Measurements from ENCODE around the gene FBXL16.
"Not testable (repeated sequence)": the region's sequence is repeated elsewhere in the genome, so short reads cannot be mapped to it uniquely, and the experiment has no call there.

The FBXL16 gene

DNA sequence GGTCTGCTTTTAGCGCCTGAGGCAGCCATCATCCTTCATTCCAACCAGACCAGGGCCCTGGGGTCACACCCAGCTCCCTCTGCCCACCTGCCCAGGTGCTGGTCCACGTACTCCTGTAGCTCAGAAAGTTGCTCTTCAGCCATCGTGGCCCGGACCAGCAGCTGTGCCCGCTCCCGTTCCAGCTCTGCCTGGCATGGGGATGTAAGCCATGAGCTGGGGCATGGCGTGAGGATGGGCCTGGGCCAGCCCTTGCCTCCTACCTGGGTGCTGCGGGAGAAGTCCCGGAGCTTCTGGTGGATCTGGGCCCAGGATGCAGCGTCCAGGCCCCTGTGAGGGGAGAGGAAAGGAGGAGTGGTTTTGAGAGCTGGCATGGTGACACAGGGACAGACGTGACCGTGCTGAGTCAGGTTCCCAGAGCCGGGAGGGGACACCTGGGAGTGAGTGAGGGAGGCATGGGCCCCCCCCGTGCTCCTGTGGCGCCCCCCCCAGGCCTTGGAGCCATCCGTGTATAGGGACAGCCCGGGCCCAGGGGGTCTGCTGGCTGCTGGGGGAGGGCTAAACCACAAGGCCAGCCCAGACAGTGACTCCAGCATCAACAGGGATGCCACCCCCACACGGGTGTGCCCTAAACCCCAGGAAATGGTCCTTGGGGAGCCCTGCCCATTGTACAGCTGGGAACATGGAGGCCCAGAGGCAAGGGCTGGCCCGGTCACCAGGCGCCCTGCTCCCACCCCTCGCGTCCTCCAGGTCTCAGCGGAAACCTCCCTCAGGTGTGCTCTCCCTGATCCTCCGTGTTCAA lies 17.4 kb upstream of the FBXL16 start:
- no peak for DNase-seq

DNA sequence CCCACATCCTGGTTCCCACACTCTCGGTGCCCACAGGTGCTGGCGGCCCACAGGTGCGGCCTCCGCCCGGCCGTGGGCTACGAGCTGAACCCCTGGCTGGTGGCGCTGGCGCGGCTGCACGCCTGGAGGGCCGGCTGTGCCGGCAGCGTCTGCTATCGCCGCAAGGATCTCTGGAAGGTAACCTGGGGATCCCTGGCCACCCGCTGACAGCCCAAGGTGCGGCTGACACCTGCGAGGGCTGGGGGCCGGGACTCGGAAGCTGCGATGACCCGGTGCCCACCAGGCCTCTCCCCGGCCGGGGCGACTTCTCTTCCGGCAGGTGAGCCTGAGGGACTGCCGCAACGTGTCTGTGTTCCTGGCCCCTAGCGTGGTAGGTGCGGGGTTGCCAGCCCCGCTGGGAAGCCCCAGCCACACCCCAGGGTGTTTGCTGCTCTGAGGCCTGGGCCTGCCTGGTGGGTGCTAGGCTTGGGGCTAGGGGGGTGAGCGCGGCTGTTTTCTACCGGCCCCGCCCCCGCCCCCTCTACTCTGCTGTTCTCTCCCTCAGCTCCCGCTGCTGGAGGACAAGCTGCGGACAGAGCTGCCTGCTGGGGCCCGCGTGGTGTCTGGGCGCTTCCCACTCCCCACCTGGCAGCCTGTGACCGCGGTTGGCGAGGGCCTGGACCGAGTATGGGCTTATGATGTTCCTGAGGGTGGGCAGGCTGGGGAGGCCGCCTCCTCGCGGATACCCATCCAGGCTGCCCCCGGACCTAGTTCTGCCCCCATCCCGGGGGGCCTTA lies 16.4 kb upstream of the FBXL16 start:
- DNase-seq: no peak

DNA sequence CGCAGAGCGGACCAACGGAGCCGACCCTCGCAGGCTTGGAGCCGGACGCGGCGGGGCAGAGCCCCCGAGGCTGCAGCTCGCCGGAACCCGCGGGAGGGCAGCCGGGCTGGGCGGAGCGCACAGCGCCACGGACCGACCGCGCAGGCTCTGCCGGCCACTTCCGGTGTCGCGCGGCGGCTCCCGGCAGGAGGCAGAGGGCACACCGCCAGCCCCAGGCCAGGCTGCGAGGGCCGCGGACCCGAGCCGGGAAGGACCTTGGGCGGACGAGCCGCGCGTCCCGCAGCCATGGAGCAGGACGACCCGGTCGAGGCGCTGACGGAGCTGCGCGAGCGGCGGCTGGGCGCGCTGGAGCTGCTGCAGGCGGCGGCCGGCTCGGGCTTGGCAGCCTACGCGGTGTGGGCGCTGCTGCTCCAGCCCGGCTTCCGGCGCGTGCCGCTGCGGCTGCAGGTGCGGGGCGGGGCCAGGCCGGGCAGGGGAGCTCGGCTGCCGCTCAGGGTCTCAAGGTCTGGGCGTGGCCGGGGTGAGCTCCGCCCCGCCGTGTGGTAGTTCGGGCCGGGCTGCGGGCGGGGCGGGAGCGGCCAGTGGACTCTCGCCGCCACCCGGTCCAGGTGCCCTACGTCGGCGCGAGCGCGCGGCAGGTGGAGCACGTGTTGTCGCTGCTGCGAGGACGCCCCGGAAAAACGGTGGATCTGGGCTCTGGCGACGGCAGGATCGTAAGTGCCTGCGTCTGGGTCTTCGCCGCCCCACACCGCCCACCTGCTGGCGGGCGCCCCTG lies 15.6 kb upstream of the FBXL16 start, which contains the start of gene ANTKMT:
TSS of gene ANTKMT (plus strand) at position 157 of the 775 bp plus-strand sequence. CDS start at position 286, 129 bp downstream.
- peak; percentile 42 for DNase-seq

DNA sequence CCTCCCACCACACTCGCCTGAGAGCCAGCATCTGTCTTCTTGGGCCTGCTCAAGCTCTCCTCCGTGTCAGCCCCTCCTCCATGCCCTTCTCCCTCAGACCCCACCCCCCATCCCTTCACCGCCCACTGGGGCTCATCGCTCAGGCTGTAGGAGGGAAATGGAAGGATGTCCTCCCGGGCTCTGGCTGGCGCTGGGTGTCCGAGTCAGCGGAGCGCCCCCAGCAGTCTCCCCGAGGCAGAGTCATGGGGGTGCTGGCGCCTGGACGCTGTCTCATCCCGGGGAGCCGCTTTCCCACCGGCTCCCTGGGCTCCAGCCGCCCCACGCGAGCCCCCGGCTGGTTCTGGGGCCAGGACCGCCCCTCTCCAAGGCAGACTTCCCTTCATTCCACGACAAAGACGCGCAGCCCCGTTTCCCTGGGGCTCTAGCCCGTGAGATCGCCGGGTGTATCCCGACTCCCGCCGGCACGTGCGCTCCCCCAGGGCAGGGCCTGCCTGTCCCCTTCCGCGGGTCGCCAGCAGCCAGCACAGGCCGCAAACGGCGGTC lies 14.9 kb upstream of the FBXL16 start:
- peak; percentile 20 for DNase-seq

DNA sequence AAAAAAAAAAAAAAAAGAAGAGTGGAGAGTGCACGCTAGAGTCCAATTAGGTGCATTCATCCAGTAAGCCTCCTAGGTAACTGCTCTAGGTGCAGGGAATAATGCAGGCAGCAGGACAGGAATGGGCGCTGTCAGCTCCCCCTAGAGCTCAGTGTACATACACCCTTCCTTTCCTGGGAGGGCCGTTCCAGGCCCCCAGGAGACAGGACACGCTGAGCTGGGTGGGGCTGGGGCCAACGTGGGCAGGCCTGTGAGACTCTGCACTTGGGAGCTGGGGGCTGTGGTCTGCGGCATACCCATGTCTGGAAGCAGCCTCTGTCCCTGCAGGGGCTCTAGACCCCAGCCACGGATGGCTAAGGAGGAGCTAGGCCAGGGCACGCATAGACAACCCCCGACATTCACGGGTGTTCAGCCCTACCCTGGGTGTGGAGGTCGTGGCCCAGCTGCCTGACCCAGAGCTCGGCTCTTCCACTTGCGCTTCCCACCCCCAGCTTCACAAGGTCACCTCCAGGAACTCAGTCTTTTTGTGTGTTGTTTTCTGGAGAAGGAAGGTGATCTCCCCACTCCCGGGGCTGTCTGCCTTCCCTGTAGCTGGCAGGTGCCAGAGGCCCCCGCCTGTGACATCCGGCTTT lies 14.3 kb upstream of the FBXL16 start:
- DNase-seq: no peak

DNA sequence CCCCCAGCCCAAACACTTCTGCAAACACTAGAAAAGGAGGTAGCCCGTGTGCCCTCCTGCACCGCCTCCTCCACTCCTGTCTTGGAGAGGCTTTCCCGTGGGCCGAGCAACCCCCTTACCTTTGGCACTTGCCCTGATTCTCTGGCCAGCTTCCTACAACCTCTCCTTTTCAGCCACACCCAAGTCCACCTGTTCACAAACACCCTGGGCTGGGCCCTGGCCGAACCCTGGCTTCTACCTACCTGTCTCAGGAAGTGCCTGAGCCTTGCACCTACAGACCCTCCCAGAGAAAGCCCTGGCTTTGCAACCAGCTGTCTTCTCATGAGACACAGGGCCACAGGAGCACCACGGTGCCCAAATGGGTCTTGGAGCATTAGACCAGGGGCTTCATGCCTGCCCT lies 13.3 kb upstream of the FBXL16 start:
- no peak for DNase-seq

DNA sequence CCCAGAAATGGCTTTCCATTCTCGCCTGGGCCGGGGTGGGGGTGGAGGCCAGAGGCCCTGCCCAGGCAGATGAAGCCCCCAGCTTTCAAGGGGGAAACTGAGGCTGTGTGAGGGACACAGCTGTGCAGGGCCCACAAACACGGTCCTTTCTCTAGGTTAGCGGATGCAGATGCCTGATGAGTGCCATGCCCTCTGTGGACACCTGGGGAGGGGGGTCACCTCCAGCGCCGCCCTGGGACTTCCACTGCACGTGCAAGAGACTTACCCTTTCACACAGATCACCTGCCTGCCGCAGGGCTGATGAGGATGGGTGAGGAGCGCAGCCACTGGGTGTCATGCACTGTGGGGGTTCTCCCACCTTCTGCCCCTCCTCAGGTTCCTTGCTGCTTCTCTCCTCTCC lies 12.8 kb upstream of the FBXL16 start:
- no peak for DNase-seq

DNA sequence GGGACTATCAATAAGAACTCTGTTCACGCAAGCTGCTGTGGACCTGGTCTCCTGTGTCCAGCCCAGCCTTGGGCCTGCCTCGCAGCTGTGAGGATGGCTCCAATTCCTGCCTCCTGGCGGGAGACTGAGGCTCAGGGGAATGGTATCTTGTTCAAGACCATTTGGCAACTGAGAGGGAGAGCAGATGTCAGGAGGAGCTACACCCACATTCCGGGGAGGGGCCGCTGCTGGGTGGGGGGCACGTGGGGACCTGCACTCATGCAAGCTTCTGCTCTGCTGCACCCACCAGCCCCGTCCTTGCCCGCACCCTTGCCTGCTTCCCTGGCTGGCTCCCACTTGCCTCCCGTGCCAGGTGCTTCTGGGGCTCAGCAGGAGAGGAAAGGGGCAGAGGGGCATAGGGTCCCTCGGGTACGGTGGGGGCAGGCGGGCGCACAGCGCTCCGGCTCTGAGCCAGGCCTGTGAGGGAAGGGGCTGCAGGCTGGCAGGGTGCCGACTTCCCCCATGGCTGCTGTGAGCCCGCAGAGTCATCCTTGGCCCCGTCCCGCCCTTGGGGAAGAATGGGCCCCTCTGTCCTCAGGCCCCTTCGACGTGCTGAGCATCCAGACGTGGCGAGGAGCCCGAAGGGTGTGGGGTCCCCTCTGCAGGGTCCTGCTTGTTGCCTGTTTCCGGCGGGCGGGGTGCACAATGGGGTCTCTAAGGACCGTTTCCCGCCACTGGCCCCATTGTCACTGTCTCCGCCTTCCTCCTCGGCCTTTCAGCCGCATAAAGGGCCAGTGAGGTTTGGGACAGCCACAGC lies 12.0 kb upstream of the FBXL16 start:
- DNase-seq: no peak

DNA sequence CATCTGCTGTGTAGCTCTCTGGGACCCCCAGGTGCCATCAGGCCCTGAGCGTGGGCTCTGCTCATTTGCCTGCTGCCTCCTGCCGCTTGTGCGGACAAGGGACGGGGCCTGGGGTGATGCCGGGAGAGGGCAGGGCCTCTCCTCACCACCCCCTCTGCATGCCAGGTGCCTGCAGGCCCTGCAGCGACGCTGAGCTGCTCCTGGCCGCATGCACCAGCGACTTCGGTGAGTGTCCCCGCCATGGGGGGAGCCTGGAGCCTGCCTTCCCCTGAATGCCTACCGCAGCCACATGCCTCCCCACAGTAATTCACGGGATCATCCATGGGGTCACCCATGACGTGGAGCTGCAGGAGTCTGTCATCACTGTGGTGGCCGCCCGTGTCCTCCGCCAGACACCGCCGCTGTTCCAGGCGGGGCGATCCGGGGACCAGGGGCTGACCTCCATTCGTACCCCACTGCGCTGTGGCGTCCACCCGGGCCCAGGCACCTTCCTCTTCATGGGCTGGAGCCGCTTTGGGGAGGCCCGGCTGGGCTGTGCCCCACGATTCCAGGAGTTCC lies 11.2 kb upstream of the FBXL16 start:
- DNase-seq: no peak

DNA sequence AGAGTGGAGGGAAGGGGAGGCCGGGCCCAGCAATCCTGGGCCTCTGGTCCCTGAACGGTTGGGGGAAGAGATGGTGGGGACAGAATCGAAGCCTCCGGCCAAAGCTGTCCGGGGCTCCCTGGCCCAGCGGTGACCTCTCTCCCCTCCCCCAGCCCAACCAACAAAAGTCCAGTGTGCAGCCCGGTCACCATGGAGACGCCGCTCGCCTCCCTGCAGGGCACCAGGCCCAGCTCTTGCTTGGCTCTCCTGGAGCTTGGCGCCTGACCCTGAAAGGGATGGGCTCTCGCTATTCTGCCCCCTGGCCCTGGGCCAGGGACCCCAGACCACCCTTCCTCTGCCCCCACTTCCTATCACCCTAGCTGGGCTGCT lies 10.6 kb upstream of the FBXL16 start:
- no peak for DNase-seq

DNA sequence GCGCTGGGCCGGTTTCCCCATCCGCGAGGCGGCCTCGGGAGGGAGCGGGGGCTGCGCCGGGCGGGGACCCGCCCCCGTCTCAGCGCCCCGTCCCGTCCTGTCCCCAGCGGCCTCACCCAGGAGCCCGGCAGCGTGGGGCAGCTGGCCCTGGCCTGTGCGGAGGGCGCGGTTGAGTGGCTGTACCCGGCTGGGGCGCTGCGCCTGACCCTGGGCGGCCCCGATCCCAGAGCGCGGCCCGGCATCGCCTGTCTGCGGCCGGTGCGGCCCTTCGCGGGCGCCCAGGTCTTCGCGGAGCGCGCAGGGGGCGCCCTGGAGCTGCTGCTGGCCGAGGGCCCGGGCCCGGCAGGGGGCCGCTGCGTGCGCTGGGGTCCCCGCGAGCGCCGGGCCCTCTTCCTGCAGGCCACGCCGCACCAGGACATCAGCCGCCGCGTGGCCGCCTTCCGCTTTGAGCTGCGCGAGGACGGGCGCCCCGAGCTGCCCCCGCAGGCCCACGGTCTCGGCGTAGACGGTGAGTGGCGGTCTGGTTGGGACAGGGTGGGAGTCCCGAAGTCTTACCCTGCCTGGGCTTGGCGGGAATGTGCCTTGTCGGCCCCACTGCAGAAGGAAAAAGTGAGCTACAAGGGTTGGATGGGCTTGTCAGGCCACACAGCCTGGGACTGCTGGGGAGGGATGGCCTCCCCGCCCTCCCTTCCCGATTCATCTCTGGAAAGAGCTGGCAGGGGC lies 10.0 kb upstream of the FBXL16 start:
- no peak for DNase-seq

DNA sequence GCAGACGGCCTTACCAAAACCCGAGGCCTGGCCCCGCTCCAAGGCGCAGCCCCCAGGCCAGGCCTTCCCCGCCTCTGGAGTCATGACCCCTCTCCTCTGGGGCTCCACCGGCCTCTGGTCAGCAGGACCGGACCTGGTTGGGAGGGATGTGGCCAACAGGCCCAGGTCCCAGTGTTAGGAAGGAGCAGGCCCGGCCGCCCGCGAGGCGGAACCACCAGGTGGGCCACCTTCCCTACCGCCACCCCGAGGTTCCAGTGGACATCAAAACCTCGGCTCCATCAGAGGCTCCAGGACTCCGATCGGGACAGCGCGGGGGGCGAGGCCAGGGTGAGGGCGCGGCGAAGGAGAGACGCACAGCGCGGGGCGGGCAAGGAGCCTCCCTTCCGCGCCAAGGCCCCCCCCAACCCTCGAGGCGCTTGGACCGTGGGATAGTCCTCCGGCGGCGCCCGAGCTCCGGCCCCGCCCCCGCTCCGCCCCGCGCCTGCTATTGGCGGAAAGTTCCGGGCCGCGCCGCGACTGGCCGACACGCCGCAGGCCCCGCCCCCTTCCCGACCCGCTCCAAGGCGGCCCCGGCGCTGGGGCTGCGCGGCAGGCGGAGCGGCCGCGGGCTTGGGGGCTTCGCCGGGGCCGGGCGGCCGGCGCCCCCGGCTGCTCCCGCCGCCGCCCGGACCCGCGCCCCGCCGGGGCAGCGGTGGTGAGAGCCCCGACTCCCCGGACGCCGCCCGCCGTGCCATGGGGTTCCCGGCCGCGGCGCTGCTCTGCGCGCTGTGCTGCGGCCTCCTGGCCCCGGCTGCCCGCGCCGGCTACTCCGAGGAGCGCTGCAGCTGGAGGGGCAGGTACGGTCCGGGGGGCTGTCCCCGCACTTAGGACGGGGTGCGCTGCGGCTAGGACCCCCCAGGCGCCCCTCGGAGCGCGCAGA lies 9.2 kb upstream of the FBXL16 start, which contains the start of gene METRN:
TSS of gene METRN (plus strand) at position 561 of the 919 bp plus-strand sequence. CDS start at position 733, 172 bp downstream.
- DNase-seq: peak; percentile 54

DNA sequence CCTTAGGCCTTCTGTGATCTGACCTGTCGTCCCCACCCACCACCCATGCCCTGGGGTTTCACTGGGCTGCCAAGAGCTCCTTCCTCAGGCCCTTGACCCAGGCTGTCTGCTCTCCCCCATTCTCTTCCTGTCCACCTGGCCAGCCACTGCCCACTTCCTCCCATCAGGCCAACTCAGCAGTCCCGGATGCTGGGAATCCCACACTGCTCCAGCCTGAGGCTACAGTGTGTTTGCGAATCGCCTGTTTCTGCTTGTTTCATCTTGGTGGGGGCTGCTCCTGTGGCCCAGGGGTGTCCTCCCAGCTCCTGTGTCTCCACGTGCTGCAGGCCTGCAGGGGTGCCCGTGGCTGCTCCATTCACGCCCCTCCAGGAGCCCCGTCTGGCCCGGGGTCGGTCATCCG lies 8.5 kb upstream of the FBXL16 start:
- DNase-seq: no peak

DNA sequence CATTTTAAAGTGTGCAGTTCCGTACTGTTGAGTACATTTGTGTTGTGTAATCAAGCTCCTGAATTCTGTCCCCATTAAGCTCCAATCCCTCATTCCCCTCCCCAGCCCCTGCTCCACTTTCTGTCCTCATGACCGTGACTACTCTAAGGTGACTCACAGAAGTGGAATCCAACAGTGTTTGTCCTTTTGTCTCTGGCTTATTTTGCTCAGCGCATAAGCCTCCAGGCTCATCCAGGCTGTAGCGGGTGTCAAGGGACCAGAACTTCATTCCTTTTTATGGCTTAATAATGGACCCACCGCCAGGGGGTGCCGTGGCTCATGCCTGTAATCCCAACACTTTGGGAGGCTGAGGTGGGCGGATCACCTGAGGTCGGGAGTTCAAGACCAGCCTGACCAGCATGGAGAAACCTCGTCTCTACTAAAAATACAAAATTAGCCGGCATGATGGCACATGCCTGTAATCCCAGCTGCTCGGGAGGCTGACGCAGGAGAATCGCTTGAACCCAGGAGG lies 7.2 kb upstream of the FBXL16 start:
- DNase-seq: not testable (repeated sequence)

DNA sequence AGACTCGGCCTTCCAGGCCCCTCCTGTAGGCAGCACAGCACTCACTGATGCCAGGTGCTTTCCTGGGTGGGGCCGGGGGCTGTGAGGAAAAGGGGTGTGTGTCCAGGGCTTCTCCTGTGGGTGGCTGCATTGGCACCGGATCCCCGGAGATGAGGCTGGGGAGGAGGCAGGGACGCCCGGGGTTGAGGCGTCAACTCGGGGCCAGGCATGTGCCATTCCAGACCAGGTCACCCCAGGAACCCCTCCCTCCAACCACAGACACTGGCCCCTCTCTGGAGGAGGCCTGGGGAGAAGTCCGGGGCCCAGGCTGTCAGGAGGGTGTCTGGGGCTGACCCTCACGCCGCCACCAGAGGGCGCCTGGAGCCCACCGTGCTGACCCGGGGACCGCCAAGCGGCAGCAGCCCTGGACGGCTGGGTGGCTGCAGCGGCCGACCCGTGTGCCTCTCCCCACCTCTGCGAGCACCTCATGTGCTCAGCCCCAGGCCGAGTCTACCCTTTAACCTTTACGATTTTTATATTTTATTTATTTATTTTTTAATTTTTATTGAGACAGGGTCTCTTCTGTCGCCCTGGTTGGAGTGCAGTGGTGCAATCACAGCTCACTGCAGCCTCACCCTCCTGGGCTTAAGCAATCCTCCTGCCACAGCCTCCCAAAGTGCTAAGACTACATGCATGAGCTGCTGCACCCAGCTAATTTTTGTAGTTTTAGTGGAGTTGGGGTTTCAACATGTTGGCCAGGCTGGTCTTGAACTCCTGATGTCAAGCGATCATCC lies 6.1 kb upstream of the FBXL16 start:
- DNase-seq: no peak

DNA sequence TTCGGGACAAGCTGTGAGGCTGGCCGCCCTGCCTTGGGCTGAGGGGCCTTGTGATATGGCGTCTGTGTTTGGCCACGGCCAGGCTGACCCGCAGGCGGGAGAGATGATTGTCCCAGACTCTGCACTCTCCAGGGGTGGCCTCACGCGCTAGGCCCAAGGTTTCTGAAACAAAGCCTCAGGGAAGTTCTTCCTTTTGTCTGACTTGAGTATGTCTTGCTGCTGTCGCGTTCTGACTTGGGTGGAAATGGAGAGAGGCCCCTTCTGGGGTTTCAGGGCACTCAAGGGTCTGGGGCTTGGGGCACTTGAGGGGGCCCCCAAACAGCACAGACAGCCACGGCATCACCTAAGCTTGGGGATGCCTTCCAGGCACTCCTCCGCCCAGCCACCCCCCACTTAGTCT lies 5.5 kb upstream of the FBXL16 start:
- DNase-seq: no peak

DNA sequence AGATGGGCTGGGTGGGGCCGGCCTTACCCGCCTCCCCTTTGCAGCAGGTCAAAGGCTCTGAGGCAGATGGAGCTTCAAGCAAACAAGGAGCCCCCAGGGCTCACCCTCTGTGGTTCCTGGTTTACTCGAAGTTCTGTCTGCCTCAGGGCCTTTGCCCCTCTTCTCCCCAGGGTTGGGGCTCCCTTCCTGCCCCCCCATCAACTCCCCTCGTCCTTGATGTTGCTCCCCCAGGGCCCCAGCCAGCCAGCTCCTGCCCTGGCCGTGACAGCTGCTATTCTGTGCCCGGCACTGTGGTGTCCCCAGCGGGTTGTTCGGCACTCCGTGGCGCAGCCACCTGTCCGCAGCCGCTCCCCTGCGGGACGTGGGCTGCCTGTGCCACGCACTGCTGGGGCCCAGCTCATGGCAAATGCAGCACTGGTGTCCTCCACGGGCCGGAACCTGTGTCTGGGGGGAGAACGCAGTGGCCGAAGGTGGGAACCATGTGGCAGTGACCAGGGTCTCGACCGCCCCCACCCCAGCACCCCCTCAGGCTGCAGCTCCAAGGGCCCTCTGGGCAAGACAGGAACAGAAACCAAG lies 5.0 kb upstream of the FBXL16 start:
- DNase-seq: no peak

All from NCI-H446 treated with DMSO at 0.1 percent for 48 hours (cell line).